ENCODE data around the gene MYH11.

MYH11 gene

GRCh38 chr16:15837761-15838160 lies 19.1 kb downstream of the MYH11 start:
- no peak overlapping the region for H3K27ac ChIP-seq

GRCh38 chr16:15836965-15837611 lies 19.7 kb downstream of the MYH11 start:
- TF ChIP-seq ZFX (IDR thresholded peaks at IDR 0.05; ENCODE audit: borderline replicate concordance) (no peak), CTCF (IDR thresholded peaks at IDR 0.05) (no peak)
- no peak overlapping the region for H3K27ac ChIP-seq

More at GRCh38 chr16:15837761-15838160, 19.1 kb downstream of the MYH11 start:
- TF ChIP-seq CTCF (IDR thresholded peaks at IDR 0.05) (no peak), ZFX (IDR thresholded peaks at IDR 0.05; ENCODE audit: borderline replicate concordance) (no peak)

GRCh38 chr16:15836074-15836473 lies 20.8 kb downstream of the MYH11 start:
- no peak overlapping the region for H3K27ac ChIP-seq
- no peak for TF ChIP-seq CTCF (IDR thresholded peaks at IDR 0.05)
- no peak for TF ChIP-seq ZFX (IDR thresholded peaks at IDR 0.05; ENCODE audit: borderline replicate concordance)

- TF ChIP-seq ZFX (IDR thresholded peaks at IDR 0.05; ENCODE audit: borderline replicate concordance) (no peak), CTCF (IDR thresholded peaks at IDR 0.05) (no peak)
- H3K27ac ChIP-seq = no peak overlapping the region
Observed at GRCh38 chr16:15835136-15835878, 21.5 kb downstream of the MYH11 start.

- H3K27ac ChIP-seq = no peak overlapping the region
- no peak for TF ChIP-seq CTCF (IDR thresholded peaks at IDR 0.05)
Observed at GRCh38 chr16:15834502-15834901, 22.3 kb downstream of the MYH11 start.

GRCh38 chr16:15833541-15833940 lies 23.3 kb downstream of the MYH11 start:
- TF ChIP-seq CTCF (IDR thresholded peaks at IDR 0.05) = no peak
- TF ChIP-seq ZFX (IDR thresholded peaks at IDR 0.05; ENCODE audit: borderline replicate concordance) = no peak
- no peak overlapping the region for H3K27ac ChIP-seq

GRCh38 chr16:15832241-15832640 lies 24.6 kb downstream of the MYH11 start:
- TF ChIP-seq CTCF (IDR thresholded peaks at IDR 0.05) (no peak), ZFX (IDR thresholded peaks at IDR 0.05; ENCODE audit: borderline replicate concordance) (no peak)

More at GRCh38 chr16:15832241-15832640, 24.6 kb downstream of the MYH11 start:
- H3K27ac ChIP-seq = no peak overlapping the region
